ENCODE results near the gene GRIN2A.

Gene GRIN2A

GRCh38 chr16:9736547-9736946, 445.7 kb downstream of the GRIN2A start:
- DNase-seq, result no peak

- DNase-seq, result no peak
Observed at GRCh38 chr16:9723136-9723535, 459.1 kb downstream of the GRIN2A start.

DNA sequence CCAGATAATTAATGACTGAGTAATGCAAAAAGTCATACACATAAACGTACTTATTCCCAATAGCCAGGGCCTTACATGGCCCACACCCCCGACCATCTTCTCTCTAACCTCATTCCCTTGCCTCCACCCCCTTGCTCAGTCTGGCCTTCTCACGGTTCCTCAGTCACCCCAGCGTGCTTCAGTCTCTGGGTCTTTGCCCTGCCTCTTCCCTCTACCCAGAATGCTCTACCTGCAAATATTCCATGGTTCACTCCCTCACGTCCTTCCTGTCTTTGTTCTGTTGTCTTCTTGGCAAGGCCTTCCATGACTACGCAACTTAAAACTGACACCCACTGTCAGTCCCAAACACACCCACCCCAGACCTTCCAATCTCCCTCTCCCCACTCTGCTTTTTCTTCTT, 468.3 kb downstream of the GRIN2A start:
- no peak for DNase-seq

GRCh38 chr16:9713156-9713555, 469.1 kb downstream of the GRIN2A start:
- DNase-seq, result no peak

GRCh38 chr16:9708972-9709620, 473.1 kb downstream of the GRIN2A start:
- DNase-seq, result no peak

GRCh38 chr16:9706217-9706836, 475.9 kb downstream of the GRIN2A start:
- no peak for DNase-seq

GRCh38 chr16:9703731-9704130, 478.5 kb downstream of the GRIN2A start:
- no peak for DNase-seq

All from CD4-positive, alpha-beta T cell treated with Interleukin-17A for 4 hours (primary cell).